HK-2 (cell line): ENCODE measurements around the gene HOMER1.

Source experiments
- DNase-seq: peaks from one replicate; pipeline ENCODE4 v3.0.0-alpha.2; 2018; ENCODE audit not compliant: unreplicated experiment

HOMER1 gene

GRCh38 chr5:79513704-79514390 lies at the start of gene HOMER1:
TSS of gene HOMER1 (minus strand) at chr5:79514134. CDS start at chr5:79512774, 1,360 bp downstream.
- DNase-seq = peak; percentile 76

DNA sequence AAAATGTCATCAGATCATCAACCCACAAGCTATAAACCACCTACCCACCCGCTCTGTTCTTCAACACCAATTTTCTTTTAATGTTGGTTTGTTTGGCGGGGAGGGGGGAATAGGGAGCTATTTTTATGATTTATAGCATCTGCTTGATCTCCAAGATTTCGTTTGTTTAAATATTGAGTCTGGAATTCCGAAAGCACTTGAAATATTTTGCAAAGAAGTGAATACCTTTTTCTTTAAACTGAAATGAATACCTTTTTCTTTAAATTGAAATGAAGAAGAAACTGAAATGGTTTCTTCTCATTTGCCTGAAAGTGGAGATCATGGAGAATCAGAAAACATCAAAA lies 49.3 kb upstream of the HOMER1 start:
- DNase-seq = no peak

DNA sequence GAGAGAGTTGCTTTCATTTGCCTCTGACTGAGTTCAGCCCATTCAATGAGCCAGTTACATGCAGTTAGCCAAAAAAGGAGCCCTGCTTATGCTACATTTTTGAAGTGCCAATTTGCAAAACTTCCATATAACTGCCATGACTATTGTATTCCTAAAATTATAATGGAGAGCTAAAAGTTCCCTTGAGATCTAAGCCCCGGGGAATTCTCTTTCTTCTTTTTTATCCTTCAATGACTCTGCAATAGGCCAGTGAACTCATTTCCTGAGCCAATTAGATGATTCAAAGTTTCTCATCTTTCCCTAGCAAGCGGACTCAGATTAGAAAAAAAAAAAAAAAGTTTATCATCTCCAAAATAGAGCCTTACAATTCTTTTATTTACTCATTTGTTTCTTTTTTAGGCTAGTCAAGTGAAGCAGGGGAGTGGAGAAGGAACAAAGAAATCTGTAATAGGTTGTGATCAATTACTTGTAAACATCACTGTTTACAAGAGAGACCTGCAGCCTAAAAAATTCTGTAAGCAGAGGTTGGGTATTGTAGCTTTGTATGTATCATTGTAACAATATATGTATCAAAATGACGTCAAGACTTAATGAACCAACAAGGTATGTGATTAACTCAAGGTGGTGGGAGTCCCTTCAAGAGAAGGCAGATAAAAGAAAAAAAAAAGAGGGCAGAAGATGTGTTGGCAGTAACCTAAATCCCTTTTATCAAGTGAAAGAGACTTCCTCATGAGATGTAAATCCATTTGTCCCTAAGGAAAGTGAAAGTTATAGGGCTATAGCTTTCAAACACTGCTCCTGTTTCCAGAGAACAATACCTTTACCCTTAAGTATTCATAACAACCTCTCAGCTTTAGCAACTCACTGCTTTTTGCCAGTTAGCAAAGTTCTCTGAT lies 48.7 kb upstream of the HOMER1 start:
- DNase-seq = no peak

- DNase-seq = no peak
These were observed 47.6 kb upstream of the HOMER1 start for GRCh38 chr5:79561525-79561893.

DNA sequence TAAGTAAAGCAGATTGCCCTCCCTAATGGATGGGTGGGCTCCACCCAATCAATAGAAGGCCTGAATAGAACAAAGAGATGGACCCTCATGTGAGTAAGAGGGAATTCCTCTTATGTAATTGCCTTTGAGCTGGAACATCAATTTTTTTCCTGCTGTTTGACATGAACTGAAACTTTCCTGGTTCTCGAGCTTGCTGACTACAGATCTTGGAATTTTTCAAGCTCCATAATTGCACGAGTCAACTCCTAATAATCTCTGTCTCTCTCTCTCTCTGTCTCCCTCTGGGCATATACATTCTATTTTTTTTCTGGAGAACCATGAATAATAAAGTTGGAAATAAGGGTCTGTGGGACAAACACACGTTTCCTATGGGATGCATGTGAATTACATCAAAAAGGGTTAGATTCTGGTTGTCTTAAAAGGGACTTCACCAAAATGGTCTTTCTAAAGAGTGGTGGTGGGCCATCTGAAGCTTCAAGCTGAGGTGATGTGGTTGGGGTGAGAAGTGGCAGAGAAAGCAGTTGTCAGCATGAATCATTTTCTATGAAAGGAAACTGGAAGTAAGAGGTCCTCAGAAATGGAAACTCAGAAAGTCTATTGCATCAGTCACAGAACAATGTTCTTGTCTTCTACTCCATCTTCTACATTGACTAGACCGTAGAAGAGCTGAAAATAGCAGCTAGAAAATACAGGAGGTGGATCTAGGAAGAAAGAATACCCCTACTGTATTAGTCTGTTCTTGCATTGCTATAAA lies 47.0 kb upstream of the HOMER1 start:
- no peak for DNase-seq

- no peak for DNase-seq
These were observed 41.5 kb upstream of the HOMER1 start for GRCh38 chr5:79555418-79555817.

DNA sequence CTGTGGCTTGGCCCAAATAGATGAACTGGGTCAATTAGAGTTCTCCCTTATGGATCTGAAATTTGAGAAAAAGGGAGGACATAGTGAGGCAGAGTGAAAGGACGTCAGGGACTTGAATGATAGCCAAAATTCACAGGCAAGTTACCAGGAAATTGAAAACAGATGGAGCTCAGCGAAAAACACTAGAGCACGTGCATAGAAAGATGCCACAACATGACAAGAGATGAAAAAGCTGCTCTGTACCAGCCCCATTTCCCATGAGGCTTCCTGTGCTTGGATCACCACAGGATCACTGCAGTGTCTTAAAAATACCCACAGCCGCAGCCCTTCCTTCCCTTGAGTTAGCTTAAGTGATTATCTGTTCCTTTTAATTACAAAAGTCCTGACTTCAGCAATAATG lies 39.0 kb upstream of the HOMER1 start:
- no peak for DNase-seq

DNA sequence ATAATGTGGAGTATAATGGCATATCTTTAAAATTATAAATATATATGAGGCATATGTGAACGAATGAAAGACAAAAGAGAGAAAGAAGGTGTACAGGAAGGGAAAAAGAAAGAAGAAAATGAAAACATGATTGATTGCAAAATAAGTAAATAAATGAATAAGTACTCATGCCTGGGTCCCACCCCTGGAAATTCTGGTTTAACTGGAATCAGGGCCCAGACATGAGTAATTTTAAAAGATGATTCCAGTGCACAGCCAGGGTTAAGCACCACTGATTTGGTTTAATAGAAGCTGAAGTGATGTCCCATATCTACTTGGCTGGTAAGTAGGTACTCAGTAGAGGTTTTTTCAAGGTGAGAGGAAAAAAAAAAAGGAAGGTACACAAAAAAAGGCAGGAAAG lies 34.0 kb upstream of the HOMER1 start:
- DNase-seq = no peak

GRCh38 chr5:79547429-79547822 lies 33.5 kb upstream of the HOMER1 start:
- no peak for DNase-seq

- DNase-seq = no peak
These were observed 33.0 kb upstream of the HOMER1 start for GRCh38 chr5:79546782-79547428.

DNA sequence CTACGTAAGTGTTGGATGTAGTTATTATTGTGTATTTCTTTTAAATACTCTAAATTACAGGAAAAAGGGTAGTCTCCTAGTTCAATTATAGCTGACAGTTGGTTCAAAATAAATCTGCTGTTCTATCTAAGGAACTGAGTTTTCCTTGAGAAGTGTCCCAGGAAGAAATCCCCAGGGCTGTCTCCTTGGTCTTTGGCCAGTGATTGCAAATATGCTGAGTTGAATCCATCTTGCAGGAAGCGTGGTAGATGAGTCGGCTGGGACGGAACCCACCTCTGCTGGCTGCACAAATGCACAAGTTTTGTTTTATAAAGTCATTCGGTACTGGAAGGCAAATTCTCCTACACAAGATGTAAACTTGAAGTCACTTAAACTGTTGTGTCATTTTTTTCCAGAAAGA lies 30.2 kb upstream of the HOMER1 start:
- no peak for DNase-seq

DNA sequence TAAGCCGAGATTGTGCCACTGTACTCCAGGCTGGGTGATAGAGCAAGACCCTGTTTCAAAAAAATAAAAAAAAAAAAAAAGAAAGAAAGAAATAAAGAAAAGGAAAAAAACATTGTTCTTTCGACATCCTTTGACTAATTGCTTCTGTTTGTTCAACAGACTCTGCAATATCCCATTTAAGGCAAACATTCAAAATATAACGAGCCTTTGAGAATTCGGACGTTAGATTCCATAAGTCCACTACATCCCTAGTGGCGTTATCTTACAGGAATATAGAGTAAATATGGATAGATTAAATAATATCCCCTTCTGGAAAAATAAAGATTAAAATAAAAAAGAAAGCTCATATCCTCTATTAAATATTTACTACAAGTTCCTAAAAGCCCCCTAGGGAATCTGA lies 27.0 kb upstream of the HOMER1 start:
- no peak for DNase-seq

- DNase-seq = no peak
These were observed 22.4 kb upstream of the HOMER1 start for GRCh38 chr5:79536193-79536906.

GRCh38 chr5:79535477-79536192 lies 21.7 kb upstream of the HOMER1 start:
- no peak for DNase-seq

DNA sequence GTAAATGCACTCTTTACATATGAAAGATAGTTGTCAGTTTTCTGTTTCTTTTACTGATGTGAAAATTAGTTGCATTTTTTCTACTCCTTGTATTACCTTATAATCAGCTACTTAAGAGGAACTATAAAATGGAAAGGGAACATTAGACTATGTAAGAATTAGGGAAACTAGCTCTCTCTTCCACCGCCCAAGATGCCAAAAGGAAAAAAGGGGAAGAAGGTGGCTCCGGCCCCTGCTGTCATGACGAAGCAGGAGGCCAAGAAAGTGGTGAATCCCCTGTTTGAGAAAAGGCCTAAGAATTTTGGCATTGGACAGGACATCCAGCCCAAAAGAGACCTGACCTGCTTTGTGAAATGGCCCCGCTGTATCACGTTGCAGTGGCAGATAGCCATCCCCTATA lies 15.2 kb upstream of the HOMER1 start:
- DNase-seq = no peak

DNA sequence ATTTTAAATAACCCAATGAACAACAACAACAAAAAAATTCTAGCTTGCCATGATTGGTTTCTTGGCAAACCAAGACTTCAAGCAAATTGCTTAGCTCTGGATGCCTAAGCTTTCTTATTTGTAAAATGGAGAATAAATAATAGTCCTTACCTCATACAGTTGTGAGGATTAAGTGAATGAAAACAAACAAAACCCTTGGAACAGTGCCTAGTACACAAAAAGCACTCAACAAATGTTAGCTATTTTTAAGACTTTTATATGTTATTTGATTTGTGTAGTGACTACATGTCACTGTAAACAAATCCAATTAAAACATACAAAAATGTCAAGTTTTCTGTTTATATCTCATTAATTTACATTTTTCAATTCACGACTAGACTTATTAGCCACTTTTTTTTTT lies 13.5 kb upstream of the HOMER1 start:
- DNase-seq = no peak

- DNase-seq = no peak
These were observed 13.0 kb upstream of the HOMER1 start for GRCh38 chr5:79526928-79527327.

- no peak for DNase-seq
These were observed 12.6 kb upstream of the HOMER1 start for GRCh38 chr5:79526493-79526892.

- DNase-seq = no peak
These were observed 7.2 kb upstream of the HOMER1 start for GRCh38 chr5:79521156-79521555.

- DNase-seq = no peak
These were observed 4.8 kb upstream of the HOMER1 start for GRCh38 chr5:79518718-79519117.

GRCh38 chr5:79517601-79518000 lies 3.7 kb upstream of the HOMER1 start:
- DNase-seq = no peak
